VCaP (cell line): ENCODE data around the gene ZNF784.

Experiments used
- H3K27ac ChIP-seq: fragments of 450-650 bp; 2 replicates; pipeline ENCODE4 v1.5.1; 2017
- TF ChIP-seq, protein P1 (sequence below): fragments of 450-650 bp; conservative IDR thresholded peaks from 2 replicates; pipeline ENCODE4 v1.5.1; 2017; ENCODE audit warnings: mild to moderate bottlenecking, moderate library complexity

The ZNF784 gene

DNA sequence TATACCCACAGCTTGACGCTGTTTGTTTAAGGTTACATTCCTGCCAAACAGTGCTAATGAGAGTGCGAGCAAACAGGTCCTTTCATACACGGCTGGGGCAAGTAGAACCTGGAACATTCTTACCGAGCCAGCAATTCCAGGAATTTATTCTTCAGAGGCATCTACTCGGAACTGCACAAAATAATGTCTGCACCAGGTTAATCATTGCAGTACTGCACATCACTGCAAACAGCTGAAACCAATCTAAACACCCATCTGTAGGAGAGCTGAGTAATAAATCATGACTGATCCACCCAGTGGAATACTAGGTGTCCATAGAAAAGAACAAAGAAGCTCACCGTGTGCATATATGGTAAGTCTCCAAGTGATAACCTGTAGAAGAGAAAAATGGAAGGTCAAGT, 42.5 kb downstream of the ZNF784 start:
- H3K27ac ChIP-seq = peak overlapping the region; percentile 92
- TF ChIP-seq, protein P1, sequence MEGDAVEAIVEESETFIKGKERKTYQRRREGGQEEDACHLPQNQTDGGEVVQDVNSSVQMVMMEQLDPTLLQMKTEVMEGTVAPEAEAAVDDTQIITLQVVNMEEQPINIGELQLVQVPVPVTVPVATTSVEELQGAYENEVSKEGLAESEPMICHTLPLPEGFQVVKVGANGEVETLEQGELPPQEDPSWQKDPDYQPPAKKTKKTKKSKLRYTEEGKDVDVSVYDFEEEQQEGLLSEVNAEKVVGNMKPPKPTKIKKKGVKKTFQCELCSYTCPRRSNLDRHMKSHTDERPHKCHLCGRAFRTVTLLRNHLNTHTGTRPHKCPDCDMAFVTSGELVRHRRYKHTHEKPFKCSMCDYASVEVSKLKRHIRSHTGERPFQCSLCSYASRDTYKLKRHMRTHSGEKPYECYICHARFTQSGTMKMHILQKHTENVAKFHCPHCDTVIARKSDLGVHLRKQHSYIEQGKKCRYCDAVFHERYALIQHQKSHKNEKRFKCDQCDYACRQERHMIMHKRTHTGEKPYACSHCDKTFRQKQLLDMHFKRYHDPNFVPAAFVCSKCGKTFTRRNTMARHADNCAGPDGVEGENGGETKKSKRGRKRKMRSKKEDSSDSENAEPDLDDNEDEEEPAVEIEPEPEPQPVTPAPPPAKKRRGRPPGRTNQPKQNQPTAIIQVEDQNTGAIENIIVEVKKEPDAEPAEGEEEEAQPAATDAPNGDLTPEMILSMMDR = no peak

DNA sequence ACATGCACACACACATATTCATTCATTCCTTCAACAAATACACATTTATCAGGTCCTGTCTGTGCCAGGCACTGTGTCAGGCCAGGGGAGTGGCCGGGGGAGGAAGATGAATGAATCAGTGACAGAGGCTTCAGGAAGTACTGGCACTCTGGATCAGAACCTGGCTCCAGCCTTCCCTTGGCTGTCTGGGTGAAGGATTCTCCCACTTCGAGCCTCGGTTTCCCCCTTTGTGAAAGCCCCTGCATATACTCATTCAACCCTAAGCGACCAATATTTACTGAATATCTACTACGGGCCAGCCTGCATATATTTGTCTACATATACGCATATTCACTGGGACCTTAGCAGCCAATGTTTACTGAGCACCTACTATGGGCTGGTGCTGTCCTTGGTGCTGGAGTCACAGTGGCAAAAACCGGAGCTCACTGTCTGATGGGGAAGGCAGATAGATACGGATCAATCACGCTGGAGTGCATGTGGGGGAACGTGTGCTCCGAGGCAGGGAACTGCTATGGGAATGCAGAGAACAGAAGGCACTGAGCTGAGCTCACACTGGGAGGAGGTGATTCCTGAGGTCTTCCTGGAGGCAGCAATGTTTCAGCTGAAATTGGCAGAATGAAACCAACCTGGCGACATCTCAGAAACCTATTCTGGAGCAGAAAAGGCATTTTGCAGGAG, 43.1 kb downstream of the ZNF784 start:
- TF ChIP-seq, protein P1 = no peak
- peak overlapping the region; percentile 92 for H3K27ac ChIP-seq

DNA sequence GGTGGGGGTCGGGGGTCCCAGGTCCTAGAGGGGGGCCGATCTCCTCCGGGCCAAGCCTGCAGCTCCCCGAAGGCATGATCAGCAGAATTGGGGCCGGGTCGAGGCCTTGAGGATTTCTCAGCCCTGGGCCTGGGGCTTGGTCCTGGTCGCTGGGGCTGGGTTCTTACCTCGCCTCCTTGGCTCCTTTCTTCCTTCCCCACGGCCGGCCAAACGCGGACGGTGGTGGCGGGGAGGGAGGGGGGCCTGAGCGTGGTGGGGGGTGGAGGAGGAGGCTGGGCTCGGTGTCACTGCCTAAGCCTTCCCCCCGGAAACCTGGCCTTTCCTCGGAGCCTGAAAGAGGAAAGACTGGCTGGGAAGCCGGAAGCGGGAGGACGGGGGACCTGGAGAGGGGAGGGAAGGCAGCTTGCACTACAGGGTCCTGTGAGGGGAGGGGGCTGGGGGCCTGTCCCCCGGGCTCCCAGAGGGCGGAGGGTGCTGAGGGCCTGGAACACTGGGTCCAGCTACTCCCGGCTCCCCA, 43.7 kb downstream of the ZNF784 start, which contains the start of gene ZNF579:
Gene ZNF579, minus strand, starts transcription at position 221 of the 517 bp plus-strand sequence. CDS start 1,209 bp downstream, outside the sequence.
- TF ChIP-seq, protein P1 = no peak
- peak within 1 kb of the TSS; percentile 92 for H3K27ac ChIP-seq

DNA sequence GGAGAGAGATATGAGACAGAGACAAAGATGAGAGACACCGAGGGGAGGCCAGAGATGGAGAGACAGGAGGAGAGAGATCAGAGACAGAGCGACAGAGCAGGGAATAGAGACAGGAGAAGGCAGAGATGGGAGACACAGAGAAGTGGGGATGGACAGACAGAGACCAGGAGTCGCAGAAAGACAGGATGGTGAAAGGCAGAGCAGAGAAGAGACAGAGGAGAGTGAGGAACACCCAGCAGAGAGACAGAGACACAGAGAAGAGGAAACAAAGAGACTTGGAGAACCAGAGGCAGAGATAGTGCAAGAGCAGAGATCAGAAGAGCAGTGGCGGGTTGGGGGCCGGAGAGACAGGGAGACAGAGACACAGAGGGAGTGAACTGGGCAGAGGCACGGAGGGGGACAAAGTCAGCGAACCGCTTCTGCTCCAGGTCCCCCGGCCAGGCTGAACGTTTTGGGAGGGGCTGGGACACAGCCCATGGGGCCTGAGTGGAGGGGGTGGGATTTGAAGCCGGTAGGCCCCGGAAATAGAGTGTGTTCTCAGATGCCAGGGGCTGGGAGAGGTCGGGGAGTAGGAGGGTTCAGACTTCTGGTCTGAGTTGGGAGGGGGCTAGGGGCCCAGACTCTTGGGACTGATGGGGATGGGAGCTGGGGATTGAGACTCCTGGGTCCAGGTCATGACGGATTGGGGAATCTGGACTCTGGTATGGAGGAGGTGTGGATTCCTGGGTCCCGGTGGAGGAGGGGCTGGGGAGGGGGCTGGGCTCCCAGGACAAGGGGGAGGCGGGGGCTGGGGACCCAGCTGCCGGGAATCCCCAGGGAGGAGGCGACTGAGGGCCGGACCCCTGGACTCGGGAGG, 44.4 kb downstream of the ZNF784 start:
- peak overlapping the region; percentile 92 for H3K27ac ChIP-seq

DNA sequence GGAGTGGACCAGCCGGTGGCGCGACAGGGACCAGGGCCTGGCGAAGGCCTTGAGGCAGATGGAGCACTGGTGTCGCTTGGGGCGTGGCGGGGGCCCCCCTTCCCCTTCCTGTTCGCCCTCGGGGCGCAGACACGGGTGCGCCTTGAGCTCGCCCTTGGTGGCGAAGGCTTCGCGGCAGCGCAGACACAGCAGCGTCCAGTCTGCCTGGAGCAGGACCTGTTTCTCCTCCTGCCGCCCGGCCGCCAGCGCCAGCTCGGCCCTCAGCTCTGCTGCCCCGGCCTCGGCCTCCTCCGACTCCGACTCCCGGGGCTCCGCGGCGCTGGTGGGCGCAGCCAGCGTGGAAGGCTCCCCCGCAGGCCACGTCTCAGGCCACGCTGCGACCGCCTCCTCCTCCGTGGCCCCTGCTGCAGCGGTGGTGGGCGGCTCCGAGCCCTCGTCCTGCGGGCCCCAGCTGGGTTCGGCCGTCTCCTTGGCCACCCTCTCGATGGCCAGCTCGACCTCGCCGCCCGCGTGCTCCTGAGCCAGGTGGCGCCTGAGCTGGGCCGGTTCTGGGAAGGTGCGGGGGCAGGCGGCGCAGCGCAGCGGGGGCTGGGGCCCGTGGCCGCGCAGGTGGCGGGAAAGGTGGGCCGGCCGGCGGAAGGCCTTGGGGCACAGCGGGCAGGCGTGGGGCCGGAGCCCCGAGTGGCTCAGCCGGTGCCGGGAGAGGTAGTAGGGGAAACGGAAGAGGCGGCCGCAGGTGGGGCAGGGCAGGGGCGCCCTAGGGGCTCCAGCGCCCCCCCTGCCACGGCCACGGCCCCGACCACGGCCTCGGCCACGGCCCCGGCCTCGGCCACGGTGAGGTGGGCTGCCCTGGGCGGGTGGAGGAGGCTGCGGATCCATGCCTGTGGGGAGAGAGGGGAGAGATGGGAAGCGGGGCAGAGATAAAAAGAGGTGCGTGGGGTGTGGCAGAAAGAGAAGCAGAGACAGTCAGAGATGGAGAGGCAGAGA, 45.3 kb downstream of the ZNF784 start:
- H3K27ac ChIP-seq = peak overlapping the region; percentile 92

More for the DNA sequence above, 44.4 kb downstream of the ZNF784 start:
- TF ChIP-seq, protein P1 = no peak

DNA sequence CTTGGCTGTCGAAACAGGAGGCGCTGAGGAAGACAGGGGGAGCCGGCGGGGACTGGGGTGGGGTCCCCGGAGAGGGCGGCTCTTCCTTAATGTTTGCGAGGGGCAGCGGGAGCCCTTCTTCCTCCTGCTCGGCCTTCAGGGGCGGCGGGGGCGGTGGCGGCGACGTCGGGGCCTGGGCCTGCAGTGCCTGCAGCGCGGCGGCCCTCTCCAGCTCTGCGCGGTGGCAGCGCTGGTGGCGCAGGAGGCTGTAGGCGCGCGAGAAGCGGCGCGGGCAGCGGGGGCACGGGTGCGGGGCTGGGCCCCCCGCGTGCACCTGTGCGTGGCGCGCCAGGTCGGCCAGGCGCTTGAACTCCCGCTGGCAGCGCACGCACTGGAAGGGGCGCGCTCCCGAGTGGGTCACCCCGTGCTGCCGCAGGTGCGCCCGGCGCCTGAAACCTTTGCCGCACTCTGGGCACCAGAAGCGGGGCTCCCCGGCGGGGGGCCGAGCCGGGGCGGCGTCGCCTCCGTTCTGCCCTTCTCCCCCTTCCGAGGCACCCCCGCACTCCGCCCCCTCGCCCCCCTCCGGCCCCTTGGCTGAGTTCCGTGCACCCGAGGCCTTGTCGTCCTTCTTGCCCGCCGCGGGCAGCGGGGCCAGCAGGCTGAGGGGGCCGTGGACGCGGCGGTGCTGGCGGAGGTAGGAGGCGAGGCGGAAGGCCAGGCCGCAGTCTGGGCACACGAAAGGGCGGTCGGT, 46.2 kb downstream of the ZNF784 start:
- TF ChIP-seq, protein P1 = no peak
- no peak overlapping the region for H3K27ac ChIP-seq

More for the DNA sequence above, 45.3 kb downstream of the ZNF784 start:
- TF ChIP-seq, protein P1 = no peak
